Measurements from ENCODE around the gene JCHAIN. TPM values are rescaled to one million over a fixed set of nuclear protein-coding genes. Genes with fewer than 3 reads are reported as not detected.

Gene JCHAIN
- total RNA-seq, 1 donor from 2014 or later = 0.47 TPM

- Mint-ChIP-seq H3K36me3 (no peaks in the 10 kb centered on the region), H3K4me3 (no peak overlapping the region), H3K27ac (no peak overlapping the region), H3K9me3 (no peaks in the 10 kb centered on the region), H3K4me1 (peaks cover 8% of the 10 kb centered on the region), H3K27me3 (ENCODE audit: low read depth) (no peaks in the 10 kb centered on the region)
- DNase-seq (ENCODE audit: low spot score in 2 of 2, unreplicated experiment in 2 of 2) = no peak
- no peak for TF ChIP-seq CTCF (IDR thresholded peaks at IDR 0.05; ENCODE audit: unreplicated experiment)
These were observed 36.7 kb downstream of the JCHAIN start for GRCh38 chr4:70629469-70630090.

DNA sequence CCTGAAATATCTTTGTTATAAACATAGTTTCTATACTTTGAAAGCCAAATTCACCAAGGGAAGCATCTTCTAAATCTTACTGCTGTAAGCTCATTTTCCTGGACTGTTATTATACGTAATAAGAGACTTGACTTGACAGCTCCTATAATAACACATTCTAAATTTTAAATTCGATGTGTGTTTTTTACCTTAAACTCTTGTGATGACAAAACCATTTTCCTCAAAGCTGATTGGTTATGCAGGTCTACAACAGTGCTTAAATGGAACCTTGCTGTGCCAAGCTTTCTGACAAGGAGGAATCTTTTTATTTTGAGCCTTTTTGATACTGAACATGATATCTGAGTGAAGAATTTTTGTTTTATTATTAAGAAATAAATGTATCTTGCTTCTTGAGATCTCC lies 37.9 kb downstream of the JCHAIN start, which contains the start of gene ENAM:
Gene ENAM, plus strand, starts transcription at position 301 of the 400 bp plus-strand sequence. CDS start 757 bp downstream, outside the sequence.
- no peak for TF ChIP-seq CTCF (IDR thresholded peaks at IDR 0.05; ENCODE audit: unreplicated experiment)
- Mint-ChIP-seq H3K4me1 (peaks cover 8% of the 10 kb centered on the region), H3K9me3 (no peaks in the 10 kb centered on the region), H3K27ac (no peak within 1 kb of the TSS), H3K4me3 (no peak within 1 kb of the TSS), H3K27me3 (ENCODE audit: low read depth) (no peaks in the 10 kb centered on the region), H3K36me3 (no peaks in the 10 kb centered on the region)
- no peak for DNase-seq (ENCODE audit: low spot score in 2 of 2, unreplicated experiment in 2 of 2)

GRCh38 chr4:70627620-70628019 lies 38.7 kb downstream of the JCHAIN start:
- Mint-ChIP-seq H3K27ac (no peak overlapping the region), H3K27me3 (ENCODE audit: low read depth) (no peaks in the 10 kb centered on the region)

GRCh38 chr4:70624226-70624793 lies 42.0 kb downstream of the JCHAIN start:
- no peaks in the 10 kb centered on the region for H3K4me1 Mint-ChIP-seq
- TF ChIP-seq CTCF (IDR thresholded peaks at IDR 0.05; ENCODE audit: unreplicated experiment) = no peak
- H3K4me3 Mint-ChIP-seq = no peak overlapping the region
- DNase-seq (ENCODE audit: low spot score in 2 of 2, unreplicated experiment in 2 of 2) = no peak
- no peaks in the 10 kb centered on the region for H3K9me3 Mint-ChIP-seq
- no peaks in the 10 kb centered on the region for H3K36me3 Mint-ChIP-seq
- no peak overlapping the region for H3K27ac Mint-ChIP-seq
- no peaks in the 10 kb centered on the region for H3K27me3 Mint-ChIP-seq (ENCODE audit: low read depth)

More at GRCh38 chr4:70627620-70628019, 38.7 kb downstream of the JCHAIN start:
- Mint-ChIP-seq H3K9me3 (no peaks in the 10 kb centered on the region), H3K4me1 (peaks cover 8% of the 10 kb centered on the region), H3K4me3 (no peak overlapping the region), H3K36me3 (no peaks in the 10 kb centered on the region)
- TF ChIP-seq CTCF (IDR thresholded peaks at IDR 0.05; ENCODE audit: unreplicated experiment) = no peak
- no peak for DNase-seq (ENCODE audit: low spot score in 2 of 2, unreplicated experiment in 2 of 2)

- Mint-ChIP-seq H3K4me1 (no peaks in the 10 kb centered on the region), H3K36me3 (no peaks in the 10 kb centered on the region), H3K4me3 (no peak overlapping the region), H3K27me3 (ENCODE audit: low read depth) (no peaks in the 10 kb centered on the region), H3K27ac (no peak overlapping the region), H3K9me3 (peaks cover 4% of the 10 kb centered on the region)
- no peak for DNase-seq (ENCODE audit: low spot score in 2 of 2, unreplicated experiment in 2 of 2)
- no peak for TF ChIP-seq CTCF (IDR thresholded peaks at IDR 0.05; ENCODE audit: unreplicated experiment)
These were observed 43.0 kb downstream of the JCHAIN start for GRCh38 chr4:70623323-70623722.

Data from mesothelial cell of epicardium (in vitro differentiated cells).